Adipose tissue (tissue), 3 donors: ENCODE results near the gene RMP24.
"Not testable (repeated sequence)": the region's sequence is repeated elsewhere in the genome, so short reads cannot be mapped to it uniquely, and the experiment has no call there.

Source experiments
- H3K27ac ChIP-seq: one replicate; pipeline ENCODE4 v1.5.1; 2013; ENCODE audit warnings: low read depth, low read length
- WGBS, 3 donors: extraction: QIAGEN DNeasy Blood & Tissue Kit; methylation state at CpG; one replicate each; pipeline ENCODE4 v1.1.7; 2013; 5-methylcytosine and 5-hydroxymethylcytosine counted together
- donor health status: healthy with polysubstance abuse.
- donor health status: Bipolar disorder and iron deficiency.
- donor health status: healthy.

The RMP24 gene

DNA sequence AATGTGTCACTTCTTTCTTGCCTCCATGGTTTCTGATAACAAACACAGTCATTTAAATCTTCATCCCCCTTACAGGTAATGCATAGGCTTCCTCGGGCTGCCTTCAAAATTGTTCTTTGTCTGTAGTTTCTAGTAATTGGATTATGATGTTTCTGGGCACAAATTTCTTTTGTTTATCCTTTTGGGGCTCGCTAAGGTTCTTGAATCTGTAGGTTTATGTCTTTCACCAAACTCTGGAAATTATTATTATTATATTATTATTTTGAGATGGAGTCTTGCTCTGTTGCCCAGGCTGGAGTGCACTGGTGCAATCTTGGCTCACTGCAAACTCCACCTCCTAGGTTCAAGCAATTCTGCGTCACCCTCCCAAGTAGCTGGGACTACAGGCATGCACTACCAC is 16.3 kb upstream of the RMP24 start:
- WGBS, 3 donors: 84 to 87% (median 86%) methylated on average over 3 of the region's 3 CpGs
- H3K27ac ChIP-seq: no peak overlapping the region

DNA sequence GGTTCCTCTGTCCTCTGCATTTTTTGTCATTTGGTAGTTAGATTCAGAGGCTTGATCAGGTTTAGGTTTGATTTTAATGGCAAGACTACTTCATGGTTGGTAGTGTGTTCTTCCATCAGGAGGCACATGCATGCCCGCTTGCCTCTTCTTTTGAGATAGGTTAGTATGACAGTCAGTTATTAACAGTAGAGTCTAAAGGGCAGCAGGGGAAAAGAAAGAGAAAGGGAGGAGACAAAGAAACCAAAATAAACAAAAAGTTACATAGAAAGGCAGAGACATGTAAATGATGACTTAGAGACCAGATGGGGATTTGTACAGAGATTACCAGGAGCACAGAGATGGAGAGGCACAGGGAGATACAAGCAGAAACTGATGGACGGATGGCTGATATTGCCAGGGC is 10.2 kb upstream of the RMP24 start:
- H3K27ac ChIP-seq: no peak overlapping the region
- 82 to 86% (median 86%) methylated on average over 2 of the region's 2 CpGs for WGBS, 3 donors

DNA sequence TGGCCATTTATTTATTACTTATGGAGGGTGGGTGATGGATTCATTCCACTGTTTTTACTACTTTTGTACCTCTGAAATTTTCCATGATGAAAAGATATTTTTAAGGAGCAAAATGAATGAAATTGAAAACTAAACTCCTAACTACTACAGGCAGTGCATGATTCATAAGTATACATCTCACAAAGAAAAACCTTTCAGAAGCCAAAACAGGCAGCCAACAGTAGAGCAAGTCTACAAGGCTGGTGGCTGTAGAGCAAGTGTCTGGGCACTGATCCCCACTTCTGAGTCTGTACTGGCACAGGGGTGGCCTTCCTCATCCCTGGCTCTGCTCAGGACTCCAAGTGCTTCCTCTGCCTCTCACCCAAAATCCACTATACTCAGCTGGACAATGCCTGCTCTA is 8.2 kb upstream of the RMP24 start:
- H3K27ac ChIP-seq: no peak overlapping the region

- not testable (repeated sequence) for H3K27ac ChIP-seq
- 79 to 88% (median 86%) methylated on average over 4 of the region's 4 CpGs for WGBS, 3 donors
Measured at GRCh38 chr18:35967866-35968265, 4.6 kb upstream of the RMP24 start.

DNA sequence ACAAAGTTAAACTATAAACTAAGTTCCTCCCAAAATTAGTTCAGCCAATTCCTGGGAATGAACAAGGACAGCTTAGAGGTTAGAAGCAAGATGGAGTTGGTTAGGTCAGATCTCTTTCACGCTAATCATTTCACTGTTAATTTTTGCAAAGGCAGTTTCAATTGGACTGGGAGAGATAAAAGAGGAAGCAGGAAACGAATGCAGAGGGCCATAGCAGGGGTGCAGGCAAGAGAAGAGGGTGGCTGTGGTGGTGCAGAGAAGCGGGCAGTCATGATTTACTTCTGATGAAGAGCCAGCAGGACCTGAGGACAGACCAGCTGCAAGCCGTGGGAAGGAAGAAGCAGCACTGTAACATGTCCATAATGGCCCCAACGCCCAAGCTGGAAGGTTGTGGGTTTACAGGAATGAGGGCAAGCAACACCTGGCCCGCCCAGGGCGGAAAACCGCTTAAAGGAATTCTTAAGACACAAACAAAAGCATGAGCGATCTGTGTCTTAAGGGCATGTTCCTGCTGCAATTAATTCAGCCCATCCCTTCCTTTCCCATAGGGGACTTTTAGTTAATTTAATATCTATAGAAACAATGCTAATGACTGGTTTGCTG is 4.1 kb upstream of the RMP24 start:
- WGBS, 3 donors: 73 to 79% (median 76%) methylated on average over 9 of the region's 9 CpGs
- no peak overlapping the region for H3K27ac ChIP-seq

GRCh38 chr18:35969676-35970075 is 2.8 kb upstream of the RMP24 start:
- no peak overlapping the region for H3K27ac ChIP-seq

DNA sequence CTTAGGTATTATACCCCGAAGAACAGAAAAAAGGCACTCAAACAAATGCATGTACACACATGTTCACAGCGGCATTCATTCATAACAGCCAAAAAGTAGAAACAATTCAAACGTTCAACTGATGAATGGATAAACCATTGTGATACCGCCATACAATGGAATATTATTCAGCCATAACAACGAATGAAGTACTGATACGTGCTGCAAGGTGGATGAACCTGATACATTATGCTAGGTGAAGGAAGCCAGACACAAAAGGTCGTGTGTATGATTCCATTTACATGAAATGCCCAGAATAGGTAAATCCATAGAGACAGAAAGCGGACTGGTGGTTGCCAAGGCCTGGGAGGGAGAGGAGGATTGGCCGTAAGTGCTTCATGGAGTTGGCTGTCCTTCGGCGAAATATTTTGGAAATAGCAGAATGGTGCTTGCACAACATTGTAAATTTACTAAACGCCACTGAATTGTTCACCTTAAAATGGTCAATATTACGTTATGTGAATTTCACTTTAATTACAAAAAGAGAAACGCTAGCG is 750 bp upstream of the RMP24 start:
- no peak overlapping the region for H3K27ac ChIP-seq
- WGBS, 3 donors: 27 to 33% (median 29%) methylated on average over 15 of the region's 15 CpGs

DNA sequence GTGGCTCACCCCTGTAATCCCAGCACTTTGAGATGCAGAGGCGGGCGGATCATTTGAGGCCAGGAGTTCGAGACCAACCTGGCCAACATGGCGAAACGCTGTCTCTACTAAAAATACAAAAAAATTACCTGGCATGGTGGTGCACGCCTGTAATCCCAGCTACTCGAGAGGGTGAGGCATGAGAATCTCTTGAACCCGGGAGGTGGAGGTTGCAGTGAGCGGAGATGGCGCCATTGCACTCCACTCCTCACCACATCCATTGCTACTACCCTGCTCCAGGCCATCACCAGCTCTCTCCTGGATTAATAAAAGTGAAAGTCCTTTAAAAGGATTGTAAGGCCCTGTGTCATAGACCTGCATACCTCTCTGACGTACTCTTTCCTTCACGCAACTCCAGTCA is 1.2 kb downstream of the RMP24 start:
- WGBS, 3 donors: 91 to 96% (median 93%) methylated on average over 12 of the region's 12 CpGs
- H3K27ac ChIP-seq: no peak overlapping the region

- WGBS, 3 donors: 55 to 82% (median 79%) methylated on average over 3 of the region's 3 CpGs
- H3K27ac ChIP-seq: no peak overlapping the region
Measured at GRCh38 chr18:35974181-35974580, 1.7 kb downstream of the RMP24 start.

GRCh38 chr18:35979112-35979511 is 6.6 kb downstream of the RMP24 start:
- no peak overlapping the region for H3K27ac ChIP-seq

DNA sequence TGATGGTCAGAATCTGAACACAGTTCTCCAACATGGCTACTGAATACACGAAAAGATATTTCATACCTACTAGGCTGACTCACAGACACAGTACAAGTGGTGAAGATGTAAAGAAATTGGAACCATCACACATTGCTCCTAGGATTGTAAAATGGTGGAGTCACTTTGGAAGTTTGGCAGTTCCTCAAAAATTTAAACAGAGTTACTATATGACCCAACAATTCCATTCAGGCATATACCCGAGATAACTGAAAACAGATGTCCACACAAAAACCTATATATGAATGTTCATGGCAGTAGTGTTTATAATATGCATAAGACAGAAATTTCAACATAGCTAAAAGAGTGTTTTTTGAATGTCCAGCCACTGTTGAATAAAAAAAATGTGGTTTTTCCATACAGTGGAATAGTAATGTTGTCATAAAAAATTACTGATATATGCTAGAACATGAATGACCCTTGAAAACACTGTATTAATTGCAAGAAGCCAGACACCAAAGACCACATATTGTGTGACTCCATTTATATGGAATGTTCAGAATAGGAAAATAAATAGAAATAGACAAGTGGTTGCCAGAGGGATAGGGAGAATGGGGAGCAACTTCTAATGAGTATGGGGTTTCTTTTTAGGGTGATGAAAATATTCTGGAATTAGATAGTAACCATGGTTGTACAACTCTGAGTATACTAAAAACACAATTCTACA is 10.1 kb downstream of the RMP24 start:
- no peak overlapping the region for H3K27ac ChIP-seq
- WGBS, 3 donors: 86 to 97% (median 90%) methylated on average over 2 of the region's 2 CpGs

GRCh38 chr18:35983147-35983546 is 10.7 kb downstream of the RMP24 start:
- H3K27ac ChIP-seq: no peak overlapping the region

- H3K27ac ChIP-seq: no peak overlapping the region
- 92 to 96% (median 95%) methylated on average over 5 of the region's 5 CpGs for WGBS, 3 donors
Measured at GRCh38 chr18:35983818-35984217, 11.3 kb downstream of the RMP24 start.

DNA sequence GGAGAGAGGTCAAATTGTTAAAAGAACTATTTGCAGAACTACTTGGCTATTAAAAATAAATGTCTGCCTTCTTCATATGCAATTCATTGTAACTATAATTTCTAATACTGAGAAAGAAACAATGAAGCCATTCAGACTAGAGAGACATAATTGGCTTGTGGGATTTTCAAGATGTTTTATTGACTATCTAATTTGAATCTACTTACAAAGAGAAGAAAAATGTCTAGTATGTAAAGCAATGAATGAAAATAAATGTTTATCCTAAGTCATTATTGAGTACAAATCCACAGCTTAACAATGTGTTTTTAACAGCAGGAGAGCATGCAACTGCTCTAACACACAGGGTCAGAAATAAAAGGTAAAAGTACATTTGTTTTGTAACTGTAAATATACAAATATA is 19.2 kb downstream of the RMP24 start:
- no peak overlapping the region for H3K27ac ChIP-seq

- no peak overlapping the region for H3K27ac ChIP-seq
- 78 to 96% (median 95%) methylated on average over 6 of the region's 6 CpGs for WGBS, 3 donors
Measured at GRCh38 chr18:35993013-35993412, 20.5 kb downstream of the RMP24 start.

- WGBS, 3 donors: 67 to 78% (median 72%) methylated on average over 1 of the region's 1 CpG
- H3K27ac ChIP-seq: no peak overlapping the region
Measured at GRCh38 chr18:35998967-35999366, 26.5 kb downstream of the RMP24 start.

DNA sequence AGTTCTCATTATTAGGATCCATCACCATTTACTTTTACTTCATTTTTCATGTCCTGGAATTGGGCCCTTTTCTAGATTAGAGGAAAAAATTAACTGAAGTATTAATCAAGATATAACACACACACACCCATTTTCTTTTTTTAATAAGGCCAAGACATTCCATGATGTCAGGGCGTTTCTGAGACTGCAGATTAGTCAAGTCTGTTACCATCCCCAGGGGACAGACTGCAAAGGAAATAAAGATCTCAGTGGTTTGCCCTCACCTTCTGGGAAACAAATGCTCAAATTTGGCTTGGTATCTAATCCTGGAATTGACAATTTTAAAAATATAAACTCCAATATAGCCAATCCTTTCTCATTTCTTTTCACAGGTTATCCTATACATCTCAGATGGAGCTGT is 27.4 kb downstream of the RMP24 start:
- no peak overlapping the region for H3K27ac ChIP-seq
- WGBS, 3 donors: 41 to 50% (median 48%) methylated on average over 1 of the region's 1 CpG

- 95 to 97% (median 95%) methylated on average over 2 of the region's 2 CpGs for WGBS, 3 donors
- no peak overlapping the region for H3K27ac ChIP-seq
Measured at GRCh38 chr18:36006997-36007396, 34.5 kb downstream of the RMP24 start.

- H3K27ac ChIP-seq: no peak overlapping the region
- 77 to 82% (median 80%) methylated on average over 3 of the region's 3 CpGs for WGBS, 3 donors
Measured at GRCh38 chr18:36009214-36009613, 36.7 kb downstream of the RMP24 start.

GRCh38 chr18:36012891-36013290 is 40.4 kb downstream of the RMP24 start:
- H3K27ac ChIP-seq: no peak overlapping the region

More at GRCh38 chr18:36012891-36013290, 40.4 kb downstream of the RMP24 start:
- WGBS, 3 donors: 96 to 99% (median 99%) methylated on average over 2 of the region's 2 CpGs
